Ascending aorta (tissue), 2 donors: ENCODE results near the gene PCSK5. TPM values are rescaled to one million over a fixed set of nuclear protein-coding genes. Genes with fewer than 3 reads are reported as not detected.
"Not testable (repeated sequence)": the region's sequence is repeated elsewhere in the genome, so short reads cannot be mapped to it uniquely, and the experiment has no call there.

Experiments used
- DNase-seq, 2 donors: peaks; one replicate each; pipeline ENCODE4 v3.0.0-alpha.2; 2019; ENCODE audit warnings: low spot score in 2 of 2
- H3K27ac ChIP-seq, 2 donors: fragments of 200-600 bp; sonication (generic); one replicate each; pipeline ENCODE4 v1.5.1; 2016 to 2017; ENCODE audit warnings: mild to moderate bottlenecking in 1 of 2
- H3K27me3 ChIP-seq: fragments of 200-600 bp; sonication (generic); one replicate; pipeline ENCODE4 v1.5.1; 2017
- H3K36me3 ChIP-seq, 2 donors: fragments of 200-600 bp; sonication (generic); one replicate each; pipeline ENCODE4 v1.5.1; 2016
- H3K4me1 ChIP-seq, 2 donors: fragments of 200-600 bp; sonication (generic); one replicate each; pipeline ENCODE4 v1.5.1; 2016 to 2017; ENCODE audit warnings: mild to moderate bottlenecking in 1 of 2
- H3K4me3 ChIP-seq, 2 donors: fragments of 200-600 bp; sonication (generic); one replicate each; pipeline ENCODE4 v1.5.1; 2016 to 2017; ENCODE audit warnings: mild to moderate bottlenecking in 1 of 2
- H3K9me3 ChIP-seq, 2 donors: fragments of 200-600 bp; sonication (generic); one replicate each; pipeline ENCODE4 v1.5.1; 2016
- CTCF ChIP-seq, 3 experiments: fragments of 200-600 bp in 2 of 3; fragments of 450-650 bp in 1 of 3; sonication (generic) in 2 of 3; IDR thresholded peaks; one replicate each; pipeline ENCODE4 v1.5.1; 2016 to 2019; ENCODE audit warnings: antibody characterized with exemption in 3 of 3, mild to moderate bottlenecking in 1 of 3, moderate library complexity in 1 of 3
- intact Hi-C: fragments of 100-400 bp; cut with DNase I; formaldehyde crosslinking; loops from one replicate; pipeline ENCODE4 v1.15.1; 2023
- total RNA-seq: library from RNA; depleted of rRNA; stranded (reverse); fragments of >200 nt; gene quantifications from one replicate; pipeline ENCODE4 v1.1.0, GENCODE V29; 2016

PCSK5 gene
- total RNA-seq, 1 donor from 2014 or later: 66.3 TPM

GRCh38 chr9:75894566-75894965, 4.1 kb downstream of the PCSK5 start:
- Histone ChIP-seq H3K4me3 (no peak overlapping the region), H3K27me3 (no peaks in the 10 kb centered on the region), H3K4me1 (peaks cover 0 to 15% of the 10 kb centered on the region in 2 donors), H3K27ac (no peak overlapping the region), H3K36me3 (no peaks in the 10 kb centered on the region), H3K9me3 (no peaks in the 10 kb centered on the region)
- intact Hi-C loops: loop anchor here (2.0 to 10.0 kb wide), 10 partner anchors 66 to 1280 kb away; partner anchors contain the start of genes CARNMT1, NMRK1, OSTF1 and RFK
- TF ChIP-seq CTCF (IDR thresholded peaks at IDR 0.05): no peak
- no peak for DNase-seq

GRCh38 chr9:75895112-75895511, 4.6 kb downstream of the PCSK5 start:
- DNase-seq: no peak
- no peaks in the 10 kb centered on the region for H3K36me3 ChIP-seq
- H3K4me1 ChIP-seq: peaks cover 0 to 15% of the 10 kb centered on the region in 2 donors
- H3K27ac ChIP-seq: no peak overlapping the region
- intact Hi-C loops: loop anchor here (2.0 to 10.0 kb wide), 6 partner anchors 66 to 1280 kb away; partner anchors contain the start of genes CARNMT1, NMRK1, OSTF1 and VPS13A
- TF ChIP-seq CTCF (IDR thresholded peaks at IDR 0.05): no peak
- no peak overlapping the region for H3K4me3 ChIP-seq
- no peaks in the 10 kb centered on the region for H3K27me3 ChIP-seq
- H3K9me3 ChIP-seq: no peaks in the 10 kb centered on the region

GRCh38 chr9:75896193-75896592, 5.7 kb downstream of the PCSK5 start:
- no peak overlapping the region for H3K4me3 ChIP-seq
- intact Hi-C loops: loop anchor here (10.0 kb wide), 5 partner anchors 139 to 1279 kb away; partner anchors contain the start of genes CARNMT1, NMRK1, OSTF1 and VPS13A
- no peak for TF ChIP-seq CTCF (IDR thresholded peaks at IDR 0.05)

GRCh38 chr9:75900893-75901524, 10.5 kb downstream of the PCSK5 start:
- DNase-seq, intact Hi-C loops, H3K27me3 ChIP-seq, H3K4me3 ChIP-seq, H3K9me3 ChIP-seq, H3K27ac ChIP-seq, H3K36me3 ChIP-seq: not testable (repeated sequence)
- H3K4me1 ChIP-seq: peaks cover 0 to 15% of the 10 kb centered on the region in 2 donors

More at GRCh38 chr9:75896193-75896592, 5.7 kb downstream of the PCSK5 start:
- H3K4me1 ChIP-seq: peaks cover 0 to 15% of the 10 kb centered on the region in 2 donors
- DNase-seq: no peak
- H3K27ac ChIP-seq: no peak overlapping the region
- no peaks in the 10 kb centered on the region for H3K27me3 ChIP-seq
- H3K36me3 ChIP-seq: no peaks in the 10 kb centered on the region
- H3K9me3 ChIP-seq: no peaks in the 10 kb centered on the region

GRCh38 chr9:75903785-75904360, 13.4 kb downstream of the PCSK5 start:
- Histone ChIP-seq H3K9me3 (no peaks in the 10 kb centered on the region), H3K27ac (peak overlapping the region in 1 of 2 donors; percentile 30), H3K4me1 (peaks cover 3 to 17% of the 10 kb centered on the region in 2 donors), H3K4me3 (no peak overlapping the region), H3K36me3 (no peaks in the 10 kb centered on the region), H3K27me3 (no peaks in the 10 kb centered on the region)
- TF ChIP-seq CTCF (IDR thresholded peaks at IDR 0.05): no peak
- intact Hi-C loops: no loop called here
- DNase-seq: peak in 1 of 2 donors; percentile 76

- no peak for TF ChIP-seq CTCF (IDR thresholded peaks at IDR 0.05)
These were observed 13.9 kb downstream of the PCSK5 start for GRCh38 chr9:75904364-75904763.

More at GRCh38 chr9:75904364-75904763, 13.9 kb downstream of the PCSK5 start:
- Histone ChIP-seq H3K9me3 (no peaks in the 10 kb centered on the region), H3K4me1 (peaks cover 3 to 17% of the 10 kb centered on the region in 2 donors), H3K27me3 (no peaks in the 10 kb centered on the region), H3K36me3 (no peaks in the 10 kb centered on the region), H3K27ac (no peak overlapping the region), H3K4me3 (no peak overlapping the region)
- intact Hi-C loops: no loop called here
- DNase-seq: no peak
